Dedifferentiated amniotic fluid mesenchymal stem cell (primary cell): Measurements from ENCODE around the gene CTNNA3.
A peak's percentile ranks its signal among the peaks of the same experiment; 100 is the strongest.

ENCODE experiments used
- DNase-seq: peaks from one replicate; pipeline ENCODE4 v3.0.0-alpha.2; 2016; ENCODE audit errors: extremely low spot score

CTNNA3 gene

GRCh38 chr10:66651308-66652082 is 1044.5 kb downstream of the CTNNA3 start:
- no peak for DNase-seq

GRCh38 chr10:66649626-66650025 is 1046.4 kb downstream of the CTNNA3 start:
- no peak for DNase-seq

DNA sequence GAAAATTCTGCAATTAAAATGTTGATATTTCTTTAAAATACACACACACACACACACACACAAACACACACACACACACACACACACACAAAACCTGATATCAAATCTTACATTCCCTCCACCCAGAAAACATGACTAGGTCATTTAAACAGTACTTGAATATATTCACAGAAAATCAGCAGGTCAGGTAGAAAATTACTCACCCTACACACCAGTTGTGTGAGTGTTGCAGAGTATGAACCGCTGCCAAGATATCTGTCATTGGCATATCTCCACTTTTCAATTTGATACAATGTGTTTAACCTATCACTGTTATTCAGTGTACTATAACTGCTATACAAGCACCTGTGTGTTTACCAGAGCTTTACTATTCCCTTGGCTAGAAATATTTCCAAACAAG is 1053.8 kb downstream of the CTNNA3 start:
- DNase-seq: no peak

GRCh38 chr10:66639371-66639770 is 1056.6 kb downstream of the CTNNA3 start:
- DNase-seq: peak; percentile 30

GRCh38 chr10:66637273-66638036 is 1058.5 kb downstream of the CTNNA3 start:
- no peak for DNase-seq

- peak; percentile 19 for DNase-seq
Measured at GRCh38 chr10:66629996-66630395, 1066.0 kb downstream of the CTNNA3 start.

DNA sequence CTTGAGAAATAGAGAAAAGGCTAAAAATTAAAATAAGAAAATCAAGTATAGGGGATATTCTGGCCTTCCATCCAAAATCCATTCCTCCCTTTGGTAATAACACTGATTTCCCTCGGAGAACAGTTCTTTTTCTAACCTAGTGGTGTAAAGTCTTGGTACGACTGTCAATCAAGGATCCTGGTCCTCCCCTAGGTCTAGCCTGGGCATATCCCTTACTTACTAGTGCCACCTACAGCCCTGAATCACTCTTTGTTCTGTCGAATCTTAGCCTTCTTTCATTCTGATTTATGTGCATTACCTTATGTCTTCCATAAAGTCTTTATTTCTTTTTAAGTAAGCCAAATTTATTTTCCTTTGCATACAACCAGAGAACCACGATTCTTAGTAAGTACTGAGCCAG is 1068.8 kb downstream of the CTNNA3 start:
- peak; percentile 51 for DNase-seq

DNA sequence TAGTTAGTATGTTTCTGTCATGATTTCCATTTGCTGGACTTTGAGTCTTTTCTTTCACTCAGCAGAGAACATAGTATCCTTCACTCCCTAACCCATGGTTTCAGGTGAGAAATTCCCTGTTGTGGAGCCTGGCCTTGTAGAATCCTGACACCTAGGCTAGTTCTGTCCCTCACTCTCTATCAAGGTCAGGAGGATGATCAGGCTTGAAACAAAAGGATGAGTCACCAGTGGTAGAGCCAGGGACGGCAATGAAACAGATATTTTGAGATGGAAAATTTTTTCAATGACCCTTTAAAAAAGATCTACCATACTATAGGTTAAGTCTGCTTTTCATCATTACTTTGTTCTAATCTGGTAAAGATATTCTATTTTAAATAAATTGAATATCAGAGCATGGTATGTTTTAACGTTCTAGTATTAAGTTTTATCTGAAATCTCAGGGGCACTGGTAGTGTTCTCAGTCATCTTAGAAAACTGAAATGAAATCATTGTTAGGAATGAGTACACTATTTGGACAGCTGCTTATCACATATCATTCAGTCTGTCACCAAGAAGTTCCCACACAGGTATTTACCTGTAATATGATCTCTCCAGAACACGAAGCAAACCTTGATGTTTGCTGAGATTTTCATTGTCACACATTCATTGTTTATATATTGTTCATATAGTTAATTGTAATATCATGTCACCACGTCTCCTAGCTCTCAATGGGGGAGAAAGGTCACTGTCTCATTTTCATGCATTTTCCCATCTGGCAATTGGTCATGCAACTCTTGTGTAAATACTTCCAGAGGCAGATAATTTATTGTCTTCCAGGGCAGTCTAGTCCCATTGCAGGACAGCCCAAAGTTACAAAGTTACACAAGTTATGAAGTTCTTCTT is 1070.0 kb downstream of the CTNNA3 start:
- DNase-seq: no peak

GRCh38 chr10:66622050-66622449 is 1073.9 kb downstream of the CTNNA3 start:
- DNase-seq: no peak

DNA sequence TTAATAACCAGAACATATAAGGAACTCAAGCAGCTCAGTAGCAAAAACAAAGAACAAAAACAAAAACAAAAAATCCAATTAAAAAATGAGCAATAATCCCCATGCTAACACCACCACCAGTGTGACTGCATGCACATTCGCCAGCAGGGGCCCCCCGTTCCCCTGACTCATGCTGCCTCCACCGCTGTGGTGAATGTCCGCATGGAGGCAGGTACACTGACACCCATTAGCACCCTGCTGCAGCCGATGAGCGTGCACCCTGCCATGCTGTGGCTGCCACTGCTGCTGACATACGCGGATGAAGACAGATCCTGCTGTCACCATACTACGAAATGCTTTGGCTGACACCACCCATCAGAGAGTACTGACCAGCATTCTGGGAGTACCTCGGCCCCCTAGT is 1091.8 kb downstream of the CTNNA3 start:
- DNase-seq: no peak

GRCh38 chr10:66591865-66592264 is 1104.1 kb downstream of the CTNNA3 start:
- no peak for DNase-seq

GRCh38 chr10:66587680-66588050 is 1108.3 kb downstream of the CTNNA3 start:
- no peak for DNase-seq

DNA sequence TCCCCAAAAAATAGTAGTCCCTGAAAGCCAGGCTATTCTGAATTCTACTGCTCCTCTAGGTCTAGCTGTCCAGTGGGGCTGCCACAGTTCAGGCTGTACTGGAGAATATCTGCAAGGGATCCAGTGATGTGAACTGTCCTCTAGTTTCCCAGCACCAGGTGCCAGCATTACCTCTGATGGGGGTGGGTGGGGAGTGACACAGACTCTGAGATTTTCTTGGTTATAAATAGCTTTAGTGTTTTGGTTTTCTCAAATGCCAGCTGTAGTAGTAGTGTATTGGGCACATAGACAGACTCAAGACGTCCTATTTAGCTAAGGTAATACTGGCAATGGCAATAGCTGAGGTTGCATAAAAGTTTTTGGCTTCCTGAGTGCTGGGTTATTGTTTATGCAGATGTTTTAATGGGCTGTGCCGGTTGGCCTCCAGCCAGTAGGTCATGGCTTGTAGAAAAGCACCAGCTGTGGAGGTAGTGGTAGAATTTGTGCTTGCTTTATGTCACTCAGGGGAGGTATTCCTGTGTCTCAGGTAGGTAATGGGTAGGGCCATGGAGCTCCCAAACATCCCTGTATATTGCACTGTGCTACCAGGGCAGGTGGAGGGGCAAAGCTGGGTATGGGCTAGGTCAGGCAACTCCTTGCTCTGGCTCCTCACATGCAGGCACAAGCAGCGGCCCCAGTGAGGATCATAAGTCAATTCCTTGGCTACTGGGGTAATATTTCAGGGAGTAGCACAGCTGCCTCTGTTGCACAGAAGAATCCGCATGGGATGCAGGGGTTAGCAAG is 1108.9 kb downstream of the CTNNA3 start:
- no peak for DNase-seq

DNA sequence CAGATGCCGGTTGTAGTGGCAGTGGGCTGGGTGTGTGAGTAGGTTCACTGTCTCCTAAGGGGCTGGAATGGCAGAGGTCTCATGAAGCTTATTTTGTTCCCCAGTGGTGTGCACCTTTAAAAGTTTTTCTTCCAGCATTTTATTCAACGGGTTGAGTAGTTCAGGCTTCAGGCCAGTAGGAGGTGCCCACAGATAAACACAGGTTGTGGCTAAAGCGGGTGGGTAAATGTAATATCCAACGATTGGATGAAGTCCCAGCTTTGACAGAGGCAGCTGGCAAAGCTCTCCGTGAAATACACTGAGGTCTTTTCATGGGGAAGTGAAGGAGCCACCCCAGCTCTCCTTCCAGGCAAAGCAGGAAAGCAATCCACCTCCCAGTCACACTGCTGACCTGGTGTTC is 1109.9 kb downstream of the CTNNA3 start:
- no peak for DNase-seq

- DNase-seq: no peak
Measured at GRCh38 chr10:66575251-66575855, 1120.6 kb downstream of the CTNNA3 start.

DNA sequence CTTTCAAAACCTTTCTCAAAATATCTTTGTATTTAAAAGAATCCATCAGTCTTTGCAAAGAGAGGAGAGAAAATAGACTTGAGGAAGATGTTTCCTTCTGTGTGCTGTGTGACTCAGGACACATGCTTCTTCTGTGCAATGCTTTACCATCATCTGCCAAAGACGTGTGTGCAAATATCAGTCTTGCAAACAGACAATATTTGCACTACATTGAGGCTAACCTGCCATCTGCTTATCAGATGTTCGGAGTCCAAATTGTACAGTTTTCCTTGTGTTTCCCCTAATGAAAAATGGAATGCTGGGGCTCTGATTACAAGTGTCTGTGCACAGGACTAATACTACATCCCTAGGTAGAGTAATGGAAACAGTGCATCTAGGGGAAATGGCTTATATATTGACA is 1123.3 kb downstream of the CTNNA3 start:
- DNase-seq: no peak

DNA sequence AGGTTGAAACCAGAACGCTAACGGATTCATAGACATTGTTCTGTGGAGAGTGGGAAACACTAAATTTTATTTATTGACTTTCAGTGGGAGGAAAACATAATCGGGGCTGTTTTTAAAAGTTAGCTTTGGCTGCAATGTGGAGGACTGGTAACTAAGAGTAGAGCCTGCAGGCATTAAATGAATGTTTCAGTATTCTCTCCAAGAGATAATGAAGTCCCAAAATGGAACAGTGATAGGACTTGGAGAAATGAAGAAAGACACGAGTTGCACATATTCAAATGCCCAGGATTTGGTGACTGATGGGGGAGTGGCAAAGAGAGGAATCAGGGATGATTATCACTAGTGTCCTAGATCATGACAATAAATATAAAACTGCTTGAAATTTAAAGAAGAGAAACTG is 1130.0 kb downstream of the CTNNA3 start:
- DNase-seq: no peak

DNA sequence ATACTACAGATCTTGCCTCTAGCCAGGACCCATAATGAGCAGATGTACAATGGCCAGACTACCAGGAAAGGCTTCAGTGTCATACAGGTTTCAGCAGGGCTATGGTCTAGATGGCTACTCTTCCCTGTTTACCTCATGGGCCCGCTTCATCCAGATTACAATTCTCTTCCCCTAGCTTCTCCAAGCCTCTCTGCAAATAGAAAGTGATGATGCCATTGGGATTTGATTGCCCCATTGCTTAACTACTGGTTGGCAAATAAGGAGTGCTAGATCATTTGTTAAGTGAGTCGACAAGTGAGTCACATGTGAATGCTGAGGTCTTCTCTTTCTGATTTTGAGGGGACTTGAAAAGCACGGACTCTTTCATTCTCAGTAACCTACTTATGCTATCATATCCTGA is 1131.7 kb downstream of the CTNNA3 start:
- no peak for DNase-seq

GRCh38 chr10:66555061-66555460 is 1140.9 kb downstream of the CTNNA3 start:
- DNase-seq: peak; percentile 61

- DNase-seq: no peak
Measured at GRCh38 chr10:66552331-66552730, 1143.7 kb downstream of the CTNNA3 start.

- no peak for DNase-seq
Measured at GRCh38 chr10:66550351-66550750, 1145.6 kb downstream of the CTNNA3 start.
